Measurements from ENCODE around the gene NOX5. TPM values are rescaled to one million over a fixed set of nuclear protein-coding genes. Genes with fewer than 3 reads are reported as not detected.

Gene NOX5
- total RNA-seq, 1 donor from 2014 or later: under 0.01 TPM

- no peak overlapping the region for H3K27ac ChIP-seq (ENCODE audit: low read depth, low read length)
- H3K27me3 ChIP-seq (ENCODE audit: control insufficient read depth in 3 of 3, insufficient read depth in 3 of 3, low read length in 3 of 3): peaks cover 0 to 4% (median 0%) of the 10 kb centered on the region in 3 donors
- no peaks in the 10 kb centered on the region for H3K36me3 ChIP-seq (ENCODE audit: control insufficient read depth in 3 of 3, insufficient read depth in 3 of 3, low read length in 3 of 3)
- no peaks in the 10 kb centered on the region for H3K9me3 ChIP-seq (ENCODE audit: control insufficient read depth in 3 of 3, low read length in 3 of 3)
- H3K4me1 ChIP-seq (ENCODE audit: control insufficient read depth in 3 of 3, insufficient read depth in 3 of 3, low read length in 3 of 3): peaks cover 0 to 12% (median 4%) of the 10 kb centered on the region in 3 donors
- H3K9ac ChIP-seq (ENCODE audit: low read depth in 1 of 3, low read length in 3 of 3): no peak overlapping the region
- no peak overlapping the region for H3K4me3 ChIP-seq (ENCODE audit: low read length in 3 of 3)
Observed at GRCh38 chr15:68990231-68990991, 24.1 kb upstream of the NOX5 start.

GRCh38 chr15:68990992-68991500 lies 23.4 kb upstream of the NOX5 start:
- H3K27ac ChIP-seq (ENCODE audit: low read depth, low read length): no peak overlapping the region
- H3K9me3 ChIP-seq (ENCODE audit: control insufficient read depth in 3 of 3, low read length in 3 of 3): no peaks in the 10 kb centered on the region
- no peak overlapping the region for H3K9ac ChIP-seq (ENCODE audit: low read depth in 1 of 3, low read length in 3 of 3)
- H3K27me3 ChIP-seq (ENCODE audit: control insufficient read depth in 3 of 3, insufficient read depth in 3 of 3, low read length in 3 of 3): peaks cover 0 to 4% (median 0%) of the 10 kb centered on the region in 3 donors
- H3K36me3 ChIP-seq (ENCODE audit: control insufficient read depth in 3 of 3, insufficient read depth in 3 of 3, low read length in 3 of 3): no peaks in the 10 kb centered on the region
- no peak overlapping the region for H3K4me3 ChIP-seq (ENCODE audit: low read length in 3 of 3)
- H3K4me1 ChIP-seq (ENCODE audit: control insufficient read depth in 3 of 3, insufficient read depth in 3 of 3, low read length in 3 of 3): peaks cover 0 to 15% (median 9%) of the 10 kb centered on the region in 3 donors

DNA sequence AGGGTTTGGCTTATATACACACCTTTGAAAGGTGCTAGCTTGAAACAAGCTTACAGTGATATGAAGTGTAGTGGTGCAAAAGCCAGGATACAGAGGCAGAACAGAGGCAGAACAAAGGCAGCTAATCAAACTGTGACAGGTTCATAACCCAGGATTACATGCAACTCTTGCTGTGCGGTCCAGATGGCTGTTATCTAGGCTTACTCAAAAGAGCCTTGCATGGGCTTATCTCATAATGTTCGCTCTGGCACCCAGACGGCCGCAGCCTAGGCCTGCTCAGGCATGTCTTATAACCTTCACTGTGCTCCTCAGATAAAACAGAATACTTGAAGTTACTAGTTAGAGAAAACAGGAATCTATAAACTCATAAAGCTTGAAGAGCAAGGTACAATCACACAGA lies 22.8 kb upstream of the NOX5 start:
- Histone ChIP-seq H3K4me3 (ENCODE audit: low read length in 3 of 3) (no peak overlapping the region), H3K27me3 (ENCODE audit: control insufficient read depth in 3 of 3, insufficient read depth in 3 of 3, low read length in 3 of 3) (peaks cover 0 to 4% (median 0%) of the 10 kb centered on the region in 3 donors), H3K4me1 (ENCODE audit: control insufficient read depth in 3 of 3, insufficient read depth in 3 of 3, low read length in 3 of 3) (peaks cover 0 to 15% (median 9%) of the 10 kb centered on the region in 3 donors), H3K9ac (ENCODE audit: low read depth in 1 of 3, low read length in 3 of 3) (no peak overlapping the region), H3K27ac (ENCODE audit: low read depth, low read length) (no peak overlapping the region), H3K9me3 (ENCODE audit: control insufficient read depth in 3 of 3, low read length in 3 of 3) (no peaks in the 10 kb centered on the region), H3K36me3 (ENCODE audit: control insufficient read depth in 3 of 3, insufficient read depth in 3 of 3, low read length in 3 of 3) (no peaks in the 10 kb centered on the region)

DNA sequence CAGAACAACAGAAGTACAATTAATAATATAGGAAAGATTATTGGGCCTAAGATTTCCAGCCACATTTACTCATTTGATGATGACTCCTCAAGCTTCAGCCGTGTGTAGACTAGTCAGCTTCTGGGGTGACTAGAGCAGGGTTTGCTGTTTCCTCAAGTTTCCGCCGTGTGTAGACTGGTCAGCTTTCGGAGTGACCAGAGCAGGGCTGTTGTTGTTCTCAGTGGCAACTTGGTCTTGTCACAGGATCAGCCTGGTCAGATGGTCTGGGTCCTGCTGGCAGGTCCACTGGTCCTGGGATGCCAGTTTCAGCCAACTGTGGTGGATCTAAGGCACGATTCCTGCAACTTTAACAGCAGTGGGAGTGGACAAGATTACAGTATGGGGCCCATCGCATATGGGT lies 21.8 kb upstream of the NOX5 start:
- Histone ChIP-seq H3K9ac (ENCODE audit: low read depth in 1 of 3, low read length in 3 of 3) (no peak overlapping the region), H3K4me1 (ENCODE audit: control insufficient read depth in 3 of 3, insufficient read depth in 3 of 3, low read length in 3 of 3) (peaks cover 0 to 15% (median 9%) of the 10 kb centered on the region in 3 donors), H3K27me3 (ENCODE audit: control insufficient read depth in 3 of 3, insufficient read depth in 3 of 3, low read length in 3 of 3) (peaks cover 0 to 4% (median 0%) of the 10 kb centered on the region in 3 donors), H3K36me3 (ENCODE audit: control insufficient read depth in 3 of 3, insufficient read depth in 3 of 3, low read length in 3 of 3) (no peaks in the 10 kb centered on the region), H3K9me3 (ENCODE audit: control insufficient read depth in 3 of 3, low read length in 3 of 3) (no peaks in the 10 kb centered on the region), H3K4me3 (ENCODE audit: low read length in 3 of 3) (no peak overlapping the region), H3K27ac (ENCODE audit: low read depth, low read length) (no peak overlapping the region)

- Histone ChIP-seq H3K36me3 (ENCODE audit: control insufficient read depth in 3 of 3, insufficient read depth in 3 of 3, low read length in 3 of 3) (no peaks in the 10 kb centered on the region), H3K4me3 (ENCODE audit: low read length in 3 of 3) (no peak overlapping the region), H3K27ac (ENCODE audit: low read depth, low read length) (no peak overlapping the region), H3K4me1 (ENCODE audit: control insufficient read depth in 3 of 3, insufficient read depth in 3 of 3, low read length in 3 of 3) (peaks cover 0 to 15% (median 9%) of the 10 kb centered on the region in 3 donors), H3K27me3 (ENCODE audit: control insufficient read depth in 3 of 3, insufficient read depth in 3 of 3, low read length in 3 of 3) (peaks cover 0 to 4% (median 0%) of the 10 kb centered on the region in 3 donors), H3K9me3 (ENCODE audit: control insufficient read depth in 3 of 3, low read length in 3 of 3) (no peaks in the 10 kb centered on the region), H3K9ac (ENCODE audit: low read depth in 1 of 3, low read length in 3 of 3) (no peak overlapping the region)
Observed at GRCh38 chr15:68993276-68993675, 21.2 kb upstream of the NOX5 start.

DNA sequence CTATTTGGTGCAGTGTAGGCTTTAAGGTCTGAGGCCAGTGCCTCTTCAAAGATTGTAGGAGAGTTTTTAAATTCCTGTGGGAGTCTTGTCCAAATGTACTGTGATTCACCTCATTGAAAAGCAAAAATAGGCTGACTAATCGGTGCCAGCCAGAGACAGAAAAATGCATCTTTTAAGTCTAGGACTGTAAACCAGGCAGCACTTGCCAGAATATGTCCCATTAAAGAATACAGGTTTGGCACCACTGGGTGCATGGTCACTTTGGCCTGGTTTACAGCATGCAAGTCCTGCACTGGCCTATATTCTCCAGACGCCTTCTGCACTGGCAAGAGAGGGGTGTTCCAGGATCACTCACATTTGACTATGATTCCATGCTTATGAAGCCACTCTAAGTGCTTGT lies 20.3 kb upstream of the NOX5 start:
- peaks cover 3 to 20% (median 14%) of the 10 kb centered on the region in 3 donors for H3K4me1 ChIP-seq (ENCODE audit: control insufficient read depth in 3 of 3, insufficient read depth in 3 of 3, low read length in 3 of 3)
- no peak overlapping the region for H3K9ac ChIP-seq (ENCODE audit: low read depth in 1 of 3, low read length in 3 of 3)
- no peaks in the 10 kb centered on the region for H3K36me3 ChIP-seq (ENCODE audit: control insufficient read depth in 3 of 3, insufficient read depth in 3 of 3, low read length in 3 of 3)
- H3K27ac ChIP-seq (ENCODE audit: low read depth, low read length): no peak overlapping the region
- H3K27me3 ChIP-seq (ENCODE audit: control insufficient read depth in 3 of 3, insufficient read depth in 3 of 3, low read length in 3 of 3): peaks cover 0 to 4% (median 0%) of the 10 kb centered on the region in 3 donors
- H3K4me3 ChIP-seq (ENCODE audit: low read length in 3 of 3): no peak overlapping the region
- no peaks in the 10 kb centered on the region for H3K9me3 ChIP-seq (ENCODE audit: control insufficient read depth in 3 of 3, low read length in 3 of 3)

DNA sequence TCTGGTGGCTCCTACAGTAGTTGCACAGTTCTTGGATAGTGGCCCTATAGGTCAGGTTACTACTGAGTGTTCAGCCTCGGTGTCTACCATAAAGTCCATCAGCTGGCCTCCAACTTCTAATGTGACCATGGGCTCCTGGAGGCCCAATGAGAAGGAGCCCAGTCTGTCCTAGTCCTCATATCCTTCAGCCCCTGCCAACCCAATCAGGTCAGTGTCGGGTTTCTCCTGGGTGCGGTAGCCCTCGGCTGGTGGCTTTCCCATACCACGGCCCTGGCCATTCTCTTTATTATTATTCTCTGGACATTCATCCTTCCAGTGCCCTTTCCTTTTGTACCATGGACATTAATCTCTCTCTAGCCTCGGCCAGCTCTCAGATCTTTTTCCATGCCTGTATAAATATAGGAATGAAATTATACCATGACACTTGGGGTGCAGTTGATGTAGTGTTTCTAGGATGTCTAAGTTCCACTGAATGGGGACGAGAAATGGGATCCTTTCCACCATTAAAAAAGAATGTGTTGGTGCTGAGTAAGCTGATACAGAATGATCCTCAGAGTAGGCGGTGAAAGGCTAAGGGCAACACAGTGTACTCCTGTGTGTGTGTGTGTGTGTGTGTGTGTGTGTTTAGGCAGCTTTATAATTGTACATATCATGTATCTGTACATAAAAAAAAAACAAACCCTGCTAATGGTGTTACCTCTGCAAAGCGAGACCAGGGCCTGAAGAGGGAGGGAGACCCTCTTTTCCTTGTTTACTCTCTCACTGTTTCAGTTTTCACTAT lies 19.3 kb upstream of the NOX5 start:
- Histone ChIP-seq H3K27ac (ENCODE audit: low read depth, low read length) (no peak overlapping the region), H3K36me3 (ENCODE audit: control insufficient read depth in 3 of 3, insufficient read depth in 3 of 3, low read length in 3 of 3) (no peaks in the 10 kb centered on the region), H3K27me3 (ENCODE audit: control insufficient read depth in 3 of 3, insufficient read depth in 3 of 3, low read length in 3 of 3) (no peaks in the 10 kb centered on the region), H3K4me1 (ENCODE audit: control insufficient read depth in 3 of 3, insufficient read depth in 3 of 3, low read length in 3 of 3) (peaks cover 8 to 25% (median 20%) of the 10 kb centered on the region in 3 donors), H3K4me3 (ENCODE audit: low read length in 3 of 3) (no peak overlapping the region), H3K9ac (ENCODE audit: low read depth in 1 of 3, low read length in 3 of 3) (no peak overlapping the region), H3K9me3 (ENCODE audit: control insufficient read depth in 3 of 3, low read length in 3 of 3) (no peaks in the 10 kb centered on the region)

DNA sequence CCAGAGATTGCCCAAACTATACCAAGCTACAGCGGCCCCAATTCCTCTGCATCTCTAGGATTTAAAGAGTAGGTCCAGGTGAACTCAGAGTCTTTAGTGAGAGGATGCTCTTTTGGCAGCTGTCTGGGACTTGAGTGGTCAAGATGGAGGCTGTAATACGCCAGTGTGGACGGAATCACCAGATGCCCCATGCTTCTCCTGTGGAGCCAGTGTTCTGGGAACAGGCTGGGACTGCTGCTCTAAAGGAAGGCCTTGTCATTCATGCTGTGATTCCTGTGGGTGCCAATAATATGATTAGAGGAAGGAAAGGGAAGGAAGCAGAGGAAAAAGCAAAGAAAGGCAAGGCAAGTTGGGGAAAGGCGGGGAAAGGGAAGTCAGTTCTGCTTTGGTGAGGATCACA lies 17.4 kb upstream of the NOX5 start:
- no peak overlapping the region for H3K9ac ChIP-seq (ENCODE audit: low read depth in 1 of 3, low read length in 3 of 3)
- no peaks in the 10 kb centered on the region for H3K36me3 ChIP-seq (ENCODE audit: control insufficient read depth in 3 of 3, insufficient read depth in 3 of 3, low read length in 3 of 3)
- H3K4me3 ChIP-seq (ENCODE audit: low read length in 3 of 3): no peak overlapping the region
- H3K27ac ChIP-seq (ENCODE audit: low read depth, low read length): no peak overlapping the region
- no peaks in the 10 kb centered on the region for H3K9me3 ChIP-seq (ENCODE audit: control insufficient read depth in 3 of 3, low read length in 3 of 3)
- H3K4me1 ChIP-seq (ENCODE audit: control insufficient read depth in 3 of 3, insufficient read depth in 3 of 3, low read length in 3 of 3): peaks cover 10 to 34% (median 24%) of the 10 kb centered on the region in 3 donors
- no peaks in the 10 kb centered on the region for H3K27me3 ChIP-seq (ENCODE audit: control insufficient read depth in 3 of 3, insufficient read depth in 3 of 3, low read length in 3 of 3)

DNA sequence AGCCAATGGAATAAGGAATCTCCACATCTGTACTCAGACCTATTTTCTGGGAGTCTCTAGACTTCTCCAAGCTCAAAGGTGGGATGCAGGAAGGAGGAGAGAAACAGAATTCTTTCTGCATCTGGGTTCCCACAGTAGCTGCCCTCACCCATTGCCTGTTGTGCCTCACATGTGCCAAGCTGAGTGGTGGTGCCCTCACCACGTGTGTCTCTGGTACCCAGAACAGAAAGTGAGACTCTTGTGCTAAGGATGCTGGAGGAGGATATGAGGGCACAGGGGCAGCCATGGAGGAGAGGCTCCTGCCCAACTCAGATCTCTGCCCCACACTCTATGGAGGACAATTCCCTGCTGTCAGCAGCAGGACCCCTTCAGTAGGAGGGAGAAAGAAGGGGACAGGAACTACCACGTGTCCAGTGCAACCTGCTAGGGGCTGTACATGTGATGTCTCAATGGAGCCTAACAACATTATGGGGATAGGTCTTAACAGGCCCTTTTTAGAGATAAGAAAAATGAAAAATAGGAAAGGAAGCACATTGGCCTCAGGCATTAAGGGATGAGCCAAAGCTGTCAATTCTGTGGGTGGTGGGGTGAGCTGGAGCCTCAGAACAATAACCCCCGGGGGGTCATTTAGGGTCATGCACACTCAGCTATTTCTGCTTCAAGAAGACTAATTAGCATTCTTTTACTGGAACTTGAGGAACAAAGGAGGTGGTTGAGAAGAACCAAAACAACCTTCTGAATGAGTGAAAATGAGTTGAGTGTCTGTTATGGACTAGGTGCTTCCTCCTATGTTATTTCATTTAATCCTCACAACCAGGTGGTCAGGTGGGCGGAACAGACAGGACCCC lies 16.3 kb upstream of the NOX5 start:
- Histone ChIP-seq H3K36me3 (ENCODE audit: control insufficient read depth in 3 of 3, insufficient read depth in 3 of 3, low read length in 3 of 3) (no peaks in the 10 kb centered on the region), H3K27ac (ENCODE audit: low read depth, low read length) (no peak overlapping the region), H3K9me3 (ENCODE audit: control insufficient read depth in 3 of 3, low read length in 3 of 3) (no peaks in the 10 kb centered on the region), H3K4me1 (ENCODE audit: control insufficient read depth in 3 of 3, insufficient read depth in 3 of 3, low read length in 3 of 3) (peaks cover 10 to 34% (median 24%) of the 10 kb centered on the region in 3 donors), H3K4me3 (ENCODE audit: low read length in 3 of 3) (no peak overlapping the region), H3K27me3 (ENCODE audit: control insufficient read depth in 3 of 3, insufficient read depth in 3 of 3, low read length in 3 of 3) (no peaks in the 10 kb centered on the region), H3K9ac (ENCODE audit: low read depth in 1 of 3, low read length in 3 of 3) (no peak overlapping the region)
